HepG2 (cell line): ENCODE measurements around the gene OAF. TPM values are rescaled to one million over a fixed set of nuclear protein-coding genes. Genes with fewer than 3 reads are reported as not detected.

Source experiments
- MYC ChIP-seq: sonication (generic); formaldehyde crosslinking; IDR thresholded peaks from 2 replicates; pipeline ENCODE4 v1.9.0; 2021; ENCODE audit warnings: missing genetic modification reagents, borderline replicate concordance
- MYPOP ChIP-seq: sonication (generic); formaldehyde crosslinking; IDR thresholded peaks from 2 replicates; pipeline ENCODE4 v1.8.1; 2023; ENCODE audit warnings: mild to moderate bottlenecking, moderate library complexity, missing genetic modification reagents
- NFAT5 ChIP-seq: sonication (generic); formaldehyde crosslinking; IDR thresholded peaks from 2 replicates; pipeline ENCODE4 v1.4.0; 2020; ENCODE audit warnings: missing genetic modification reagents
- NFRKB ChIP-seq: fragments of 450-650 bp; IDR thresholded peaks from 2 replicates; pipeline ENCODE4 v1.6.1; 2017
- PAXIP1 ChIP-seq: sonication (generic); formaldehyde crosslinking; conservative IDR thresholded peaks from 2 replicates; pipeline ENCODE4 v1.4.0; 2020; ENCODE audit warnings: mild to moderate bottlenecking, missing genetic modification reagents, moderate library complexity
- PITX1 ChIP-seq: sonication (generic); formaldehyde crosslinking; IDR thresholded peaks from 2 replicates; pipeline ENCODE4 v1.5.1; 2020; ENCODE audit warnings: mild to moderate bottlenecking, missing genetic modification reagents
- RAD21 ChIP-seq: fragments of 450-650 bp; formaldehyde crosslinking; IDR thresholded peaks from 2 replicates; pipeline ENCODE4 v1.5.0; 2020; ENCODE audit warnings: mild to moderate bottlenecking
- SAFB2 ChIP-seq: sonication (generic); formaldehyde crosslinking; IDR thresholded peaks from 2 replicates; pipeline ENCODE4 v1.5.1; 2020; ENCODE audit warnings: missing genetic modification reagents, low read depth, mild to moderate bottlenecking, borderline replicate concordance
- U2AF2 ChIP-seq: fragments of 200-400 bp; formaldehyde crosslinking; IDR thresholded peaks from 2 replicates; pipeline ENCODE4 v1.6.1; 2017; ENCODE audit warnings: low read depth, mild to moderate bottlenecking, low read length
- ZFX ChIP-seq: sonication (generic); formaldehyde crosslinking; IDR thresholded peaks from 2 replicates; pipeline ENCODE4 v1.4.0; 2020; ENCODE audit warnings: mild to moderate bottlenecking, low read depth, missing genetic modification reagents, moderate library complexity
- ZFYVE20 ChIP-seq: sonication (generic); formaldehyde crosslinking; IDR thresholded peaks from 2 replicates; pipeline ENCODE4 v1.8.0; 2023; ENCODE audit warnings: low read depth, mild to moderate bottlenecking, moderate library complexity, missing genetic modification reagents, borderline replicate concordance
- ZNF574 ChIP-seq: sonication (generic); formaldehyde crosslinking; IDR thresholded peaks from 2 replicates; pipeline ENCODE4 v1.4.0; 2020; ENCODE audit warnings: missing genetic modification reagents
- ZNF792 ChIP-seq: IDR thresholded peaks from 2 replicates; pipeline ENCODE4 v1.6.1; 2016
- ZXDC ChIP-seq: sonication (generic); formaldehyde crosslinking; IDR thresholded peaks from 2 replicates; pipeline ENCODE4 v1.5.0; 2020; ENCODE audit warnings: mild to moderate bottlenecking, missing genetic modification reagents
- polyA plus RNA-seq, 8 experiments: library from polyadenylated mRNA; depleted of rRNA in 3 of 8; stranded (reverse) in 7 of 8; unstranded in 1 of 8; fragments of >200 nt; fragmentation: Illumina TruSeq in 4 of 8; extraction: Trizol in 4 of 8; gene quantifications; 2 replicates each; pipeline versions ENCODE4 v1.2.1 to v1.2.3, GENCODE V29; 2011 to 2016; ENCODE audit warnings: low read depth in 4 of 8, missing spikeins in 1 of 8, mixed read lengths in 1 of 8; ENCODE audit not compliant: insufficient read depth in 1 of 8
- total RNA-seq, 5 experiments: library from RNA; depleted of rRNA; stranded (reverse); fragments of >200 nt; fragmentation: Illumina TruSeq; extraction: Trizol; gene quantifications; 2 replicates each; pipeline ENCODE4 v1.2.3, GENCODE V29; 2016; ENCODE audit warnings: low read depth in 1 of 5

The OAF gene
- total and polyA plus RNA-seq, 2 of the 13 experiments (the other 11 are each of a cell fraction or from before 2014, with no cell fraction given): 63.7 to 94.6 TPM

GRCh38 chr11:120208001-120208441 is 2.8 kb upstream of the OAF start (continued):
- no peak for TF ChIP-seq NFAT5
- TF ChIP-seq ZNF792: peak; percentile 47; the same call in 1 of the 2 replicates
- no peak for TF ChIP-seq SAFB2 (CRISPR knock-in tag)
- no peak for TF ChIP-seq ZFYVE20 (CRISPR knock-in tag)
- TF ChIP-seq NFRKB: no peak
- TF ChIP-seq PITX1 (CRISPR knock-in tag): peak; percentile 52; the same call in 1 of the 2 replicates
- TF ChIP-seq U2AF2: no peak
- TF ChIP-seq ZXDC (CRISPR knock-in tag): peak; percentile 84
- TF ChIP-seq ZFX: peak; percentile 55; the same call in 1 of the 2 replicates
- TF ChIP-seq ZNF574 (CRISPR knock-in tag): peak; percentile 79
- 0 out of 2 replicates have a peak, but pooled peaks have one; percentile 59 for TF ChIP-seq MYC (CRISPR knock-in tag)
- TF ChIP-seq RAD21 (CRISPR knock-in tag): 0 out of 2 replicates have a peak, but pooled peaks have one; percentile 11
- TF ChIP-seq PAXIP1 (CRISPR knock-in tag): peak; percentile 57
- TF ChIP-seq MYPOP (CRISPR knock-in tag): peak; percentile 72; the same call in 1 of the 2 replicates
